ENCODE results near the gene TMEM39A. TPM values are rescaled to one million over a fixed set of nuclear protein-coding genes. Genes with fewer than 3 reads are reported as not detected.

Gene TMEM39A
- total RNA-seq, 1 experiment from 2014 or later, result 40.2 TPM

DNA sequence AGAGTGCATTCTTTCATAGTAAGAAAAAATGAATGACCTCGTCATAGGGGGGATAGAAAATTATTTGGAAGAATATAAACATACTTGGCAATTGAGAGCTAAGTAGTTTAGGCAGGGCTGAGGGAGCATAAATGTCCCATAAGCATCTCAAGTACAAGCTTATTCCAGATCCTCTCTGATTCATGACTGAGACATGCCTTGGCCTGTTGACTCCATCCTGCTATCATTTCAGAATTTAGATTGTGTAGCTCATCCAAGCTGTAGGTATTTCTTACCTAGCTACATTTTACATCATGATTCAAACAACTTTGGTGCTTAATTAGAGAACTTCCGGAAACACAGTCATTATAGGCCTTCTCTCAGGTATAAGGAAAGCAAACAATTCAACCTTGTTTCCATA is 17.7 kb upstream of the TMEM39A start:
- Histone ChIP-seq H3K9me2 (ENCODE audit: insufficient read depth) (no peaks in the 10 kb centered on the region), H3K4me2 (ENCODE audit: low read length) (no peak overlapping the region), H3K4me1 (ENCODE audit: control insufficient read depth in 1 of 2, insufficient read depth in 2 of 2, low read length in 2 of 2) (no peaks in the 10 kb centered on the region), H3K79me2 (ENCODE audit: insufficient read depth, low read length) (no peaks in the 10 kb centered on the region), H3K36me3 (ENCODE audit: control insufficient read depth in 1 of 2, insufficient read depth in 2 of 2, low read length in 2 of 2) (peaks cover 0 to 3% of the 10 kb centered on the region in 2 experiments; a peak in 1 of 4 replicates), H3K27ac (ENCODE audit: low read depth, low read length) (no peak overlapping the region), H2AFZ (ENCODE audit: low read depth, low read length, poor library complexity, severe bottlenecking) (no peak overlapping the region), H3K9ac (ENCODE audit: low read length) (no peak overlapping the region), H3K9me3 (ENCODE audit: control insufficient read depth in 1 of 2, insufficient read depth in 1 of 2, low read depth in 1 of 2, low read length in 2 of 2) (no peaks in the 10 kb centered on the region), H4K20me1 (ENCODE audit: insufficient read depth) (no peaks in the 10 kb centered on the region), H3K4me3 (replicated peaks in 1 of 2; ENCODE audit: low read depth in 1 of 2, low read length in 2 of 2) (no peak overlapping the region), H3K27me3 (ENCODE audit: insufficient read depth, low read length) (no peaks in the 10 kb centered on the region)
- TF ChIP-seq SIN3A (IDR thresholded peaks at IDR 0.05; ENCODE audit: low read depth), result no peak
- no peak for TF ChIP-seq ELF1 (IDR thresholded peaks at IDR 0.05; ENCODE audit: borderline replicate concordance, low read depth)
- no peak for TF ChIP-seq EZH2 (IDR thresholded peaks at IDR 0.05)
- TF ChIP-seq POLR2AphosphoS5 (IDR thresholded peaks at IDR 0.05; ENCODE audit: low read depth, low read length), result no peak
- TF ChIP-seq, protein P1, sequence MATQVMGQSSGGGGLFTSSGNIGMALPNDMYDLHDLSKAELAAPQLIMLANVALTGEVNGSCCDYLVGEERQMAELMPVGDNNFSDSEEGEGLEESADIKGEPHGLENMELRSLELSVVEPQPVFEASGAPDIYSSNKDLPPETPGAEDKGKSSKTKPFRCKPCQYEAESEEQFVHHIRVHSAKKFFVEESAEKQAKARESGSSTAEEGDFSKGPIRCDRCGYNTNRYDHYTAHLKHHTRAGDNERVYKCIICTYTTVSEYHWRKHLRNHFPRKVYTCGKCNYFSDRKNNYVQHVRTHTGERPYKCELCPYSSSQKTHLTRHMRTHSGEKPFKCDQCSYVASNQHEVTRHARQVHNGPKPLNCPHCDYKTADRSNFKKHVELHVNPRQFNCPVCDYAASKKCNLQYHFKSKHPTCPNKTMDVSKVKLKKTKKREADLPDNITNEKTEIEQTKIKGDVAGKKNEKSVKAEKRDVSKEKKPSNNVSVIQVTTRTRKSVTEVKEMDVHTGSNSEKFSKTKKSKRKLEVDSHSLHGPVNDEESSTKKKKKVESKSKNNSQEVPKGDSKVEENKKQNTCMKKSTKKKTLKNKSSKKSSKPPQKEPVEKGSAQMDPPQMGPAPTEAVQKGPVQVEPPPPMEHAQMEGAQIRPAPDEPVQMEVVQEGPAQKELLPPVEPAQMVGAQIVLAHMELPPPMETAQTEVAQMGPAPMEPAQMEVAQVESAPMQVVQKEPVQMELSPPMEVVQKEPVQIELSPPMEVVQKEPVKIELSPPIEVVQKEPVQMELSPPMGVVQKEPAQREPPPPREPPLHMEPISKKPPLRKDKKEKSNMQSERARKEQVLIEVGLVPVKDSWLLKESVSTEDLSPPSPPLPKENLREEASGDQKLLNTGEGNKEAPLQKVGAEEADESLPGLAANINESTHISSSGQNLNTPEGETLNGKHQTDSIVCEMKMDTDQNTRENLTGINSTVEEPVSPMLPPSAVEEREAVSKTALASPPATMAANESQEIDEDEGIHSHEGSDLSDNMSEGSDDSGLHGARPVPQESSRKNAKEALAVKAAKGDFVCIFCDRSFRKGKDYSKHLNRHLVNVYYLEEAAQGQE (IDR thresholded peaks at IDR 0.05; ENCODE audit: low read depth), result no peak
- TF ChIP-seq, protein P2, sequence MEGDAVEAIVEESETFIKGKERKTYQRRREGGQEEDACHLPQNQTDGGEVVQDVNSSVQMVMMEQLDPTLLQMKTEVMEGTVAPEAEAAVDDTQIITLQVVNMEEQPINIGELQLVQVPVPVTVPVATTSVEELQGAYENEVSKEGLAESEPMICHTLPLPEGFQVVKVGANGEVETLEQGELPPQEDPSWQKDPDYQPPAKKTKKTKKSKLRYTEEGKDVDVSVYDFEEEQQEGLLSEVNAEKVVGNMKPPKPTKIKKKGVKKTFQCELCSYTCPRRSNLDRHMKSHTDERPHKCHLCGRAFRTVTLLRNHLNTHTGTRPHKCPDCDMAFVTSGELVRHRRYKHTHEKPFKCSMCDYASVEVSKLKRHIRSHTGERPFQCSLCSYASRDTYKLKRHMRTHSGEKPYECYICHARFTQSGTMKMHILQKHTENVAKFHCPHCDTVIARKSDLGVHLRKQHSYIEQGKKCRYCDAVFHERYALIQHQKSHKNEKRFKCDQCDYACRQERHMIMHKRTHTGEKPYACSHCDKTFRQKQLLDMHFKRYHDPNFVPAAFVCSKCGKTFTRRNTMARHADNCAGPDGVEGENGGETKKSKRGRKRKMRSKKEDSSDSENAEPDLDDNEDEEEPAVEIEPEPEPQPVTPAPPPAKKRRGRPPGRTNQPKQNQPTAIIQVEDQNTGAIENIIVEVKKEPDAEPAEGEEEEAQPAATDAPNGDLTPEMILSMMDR (IDR thresholded peaks at IDR 0.05 in 2 of 3, conservative IDR thresholded peaks at IDR 0.05 in 1 of 3; ENCODE audit: borderline replicate concordance in 1 of 3, insufficient read depth in 1 of 3, low read depth in 2 of 3, low read length in 2 of 3), result no peak
- TF ChIP-seq, protein P3, sequence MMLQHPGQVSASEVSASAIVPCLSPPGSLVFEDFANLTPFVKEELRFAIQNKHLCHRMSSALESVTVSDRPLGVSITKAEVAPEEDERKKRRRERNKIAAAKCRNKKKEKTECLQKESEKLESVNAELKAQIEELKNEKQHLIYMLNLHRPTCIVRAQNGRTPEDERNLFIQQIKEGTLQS (IDR thresholded peaks at IDR 0.05), result no peak
- no peak for TF ChIP-seq EZH2phosphoT487 (IDR thresholded peaks at IDR 0.05; ENCODE audit: borderline replicate concordance)
- no peak for TF ChIP-seq CEBPB (IDR thresholded peaks at IDR 0.05; ENCODE audit: low read depth)
- TF ChIP-seq JUND (IDR thresholded peaks at IDR 0.05), result no peak
- no peak for TF ChIP-seq YY1 (IDR thresholded peaks at IDR 0.05; ENCODE audit: extremely low read depth, insufficient replicate concordance, low read depth, low read length)
- no peak for TF ChIP-seq RAD21 (IDR thresholded peaks at IDR 0.05; ENCODE audit: low read depth)
- no peak for TF ChIP-seq SP1 (IDR thresholded peaks at IDR 0.05; ENCODE audit: low read depth)
- TF ChIP-seq, protein P4, sequence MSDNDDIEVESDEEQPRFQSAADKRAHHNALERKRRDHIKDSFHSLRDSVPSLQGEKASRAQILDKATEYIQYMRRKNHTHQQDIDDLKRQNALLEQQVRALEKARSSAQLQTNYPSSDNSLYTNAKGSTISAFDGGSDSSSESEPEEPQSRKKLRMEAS (IDR thresholded peaks at IDR 0.05), result no peak
- TF ChIP-seq, protein P5, sequence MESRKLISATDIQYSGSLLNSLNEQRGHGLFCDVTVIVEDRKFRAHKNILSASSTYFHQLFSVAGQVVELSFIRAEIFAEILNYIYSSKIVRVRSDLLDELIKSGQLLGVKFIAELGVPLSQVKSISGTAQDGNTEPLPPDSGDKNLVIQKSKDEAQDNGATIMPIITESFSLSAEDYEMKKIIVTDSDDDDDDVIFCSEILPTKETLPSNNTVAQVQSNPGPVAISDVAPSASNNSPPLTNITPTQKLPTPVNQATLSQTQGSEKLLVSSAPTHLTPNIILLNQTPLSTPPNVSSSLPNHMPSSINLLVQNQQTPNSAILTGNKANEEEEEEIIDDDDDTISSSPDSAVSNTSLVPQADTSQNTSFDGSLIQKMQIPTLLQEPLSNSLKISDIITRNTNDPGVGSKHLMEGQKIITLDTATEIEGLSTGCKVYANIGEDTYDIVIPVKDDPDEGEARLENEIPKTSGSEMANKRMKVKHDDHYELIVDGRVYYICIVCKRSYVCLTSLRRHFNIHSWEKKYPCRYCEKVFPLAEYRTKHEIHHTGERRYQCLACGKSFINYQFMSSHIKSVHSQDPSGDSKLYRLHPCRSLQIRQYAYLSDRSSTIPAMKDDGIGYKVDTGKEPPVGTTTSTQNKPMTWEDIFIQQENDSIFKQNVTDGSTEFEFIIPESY (IDR thresholded peaks at IDR 0.05; ENCODE audit: extremely low read depth, insufficient replicate concordance, low read length), result no peak
- TF ChIP-seq EGR1 (IDR thresholded peaks at IDR 0.05; ENCODE audit: low read depth), result no peak
- no peak for TF ChIP-seq FOSL1 (IDR thresholded peaks at IDR 0.05; ENCODE audit: low read depth)
- TF ChIP-seq SRF (IDR thresholded peaks at IDR 0.05; ENCODE audit: low read depth), result no peak
- TF ChIP-seq CBX3 (IDR thresholded peaks at IDR 0.05; ENCODE audit: low read depth), result no peak
- no TSS peak for BruUV-seq (replicated peaks)
- POLR2A ChIA-PET, result no interaction called here
- intact Hi-C loops (cut with micrococcal nuclease), result no loop called here
- CTCF ChIA-PET, result no interaction called here
- RAD21 ChIA-PET (ENCODE audit: low non-redundant PET in 1 of 2, low total read pairs in 2 of 2, uncharacterized antibody in 2 of 2, unreplicated experiment in 2 of 2), result no interaction called here
- ATAC-seq (no peak), DNase-seq (ENCODE audit: low read depth, low spot score) (no peak)
